ENCODE results near the gene GPR158. TPM values are rescaled to one million over a fixed set of nuclear protein-coding genes. Genes with fewer than 3 reads are reported as not detected.
A peak's percentile ranks its signal among the peaks of the same experiment; 100 is the strongest.

Gene GPR158
- total and polyA plus RNA-seq, 2 donors (not counting 1 experiment from before 2014, with no cell fraction given) = 0.33 TPM; not detected in 1

DNA sequence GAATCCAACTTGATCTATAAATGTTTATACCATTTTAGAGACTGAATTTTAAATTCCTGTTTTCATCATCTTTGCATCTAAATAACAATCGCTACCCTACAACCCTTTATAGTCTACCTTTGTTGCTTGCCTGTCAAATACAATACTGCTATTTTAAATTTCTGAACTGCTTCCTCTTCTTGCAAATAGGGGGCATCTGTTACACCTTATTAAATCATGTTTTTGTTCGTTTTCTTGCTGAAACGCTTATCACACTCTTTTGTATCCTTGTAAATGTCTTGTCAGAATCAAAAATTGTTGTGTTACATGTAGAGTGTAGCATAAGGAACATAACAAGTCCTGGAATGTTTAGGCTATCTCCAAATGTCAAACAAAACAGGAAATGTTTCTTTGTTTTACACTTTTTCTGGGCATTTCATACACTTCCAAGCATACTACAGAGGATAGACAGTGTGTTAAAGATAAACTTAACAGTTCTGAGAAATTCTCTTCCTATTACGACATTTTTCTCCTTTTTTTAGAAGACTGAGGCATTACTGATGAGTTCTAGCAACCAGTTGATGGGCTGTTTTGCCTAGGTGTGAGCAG, 281.3 kb downstream of the GPR158 start:
- Histone ChIP-seq H3K9ac (ENCODE audit: insufficient read depth, low read length) (no peak overlapping the region), H2AFZ (ENCODE audit: low read length) (no peak overlapping the region), H3K79me2 (ENCODE audit: control insufficient read depth, insufficient read depth, low read length) (no peaks in the 10 kb centered on the region), H3K4me2 (ENCODE audit: extremely low read depth, insufficient read depth, low read length) (no peak overlapping the region), H3K27ac (ENCODE audit: insufficient read depth, low read length) (no peak overlapping the region), H3K9me3 (ENCODE audit: control insufficient read depth, insufficient read depth, low read depth, low read length) (no peaks in the 10 kb centered on the region), H3K4me1 (ENCODE audit: control insufficient read depth, extremely low read depth, insufficient read depth, low read length) (no peaks in the 10 kb centered on the region), H4K20me1 (ENCODE audit: control insufficient read depth, extremely low read depth, insufficient read depth, low read length) (no peaks in the 10 kb centered on the region), H3K4me3 (replicated peaks in 1 of 4; ENCODE audit: control extremely low read depth in 1 of 4, insufficient read depth in 1 of 4, low read depth in 3 of 4, low read length in 4 of 4) (no peak overlapping the region), H3K36me3 (ENCODE audit: control insufficient read depth, insufficient read depth, low read length) (no peaks in the 10 kb centered on the region), H3K27me3 (ENCODE audit: control insufficient read depth, insufficient read depth, low read length) (no peaks in the 10 kb centered on the region)
- no peak for DNase-seq (ENCODE audit: low read depth in 2 of 2)
- no peak for TF ChIP-seq EZH2 (IDR thresholded peaks at IDR 0.05; ENCODE audit: low read length, missing control alignments)
- TF ChIP-seq, protein P1, sequence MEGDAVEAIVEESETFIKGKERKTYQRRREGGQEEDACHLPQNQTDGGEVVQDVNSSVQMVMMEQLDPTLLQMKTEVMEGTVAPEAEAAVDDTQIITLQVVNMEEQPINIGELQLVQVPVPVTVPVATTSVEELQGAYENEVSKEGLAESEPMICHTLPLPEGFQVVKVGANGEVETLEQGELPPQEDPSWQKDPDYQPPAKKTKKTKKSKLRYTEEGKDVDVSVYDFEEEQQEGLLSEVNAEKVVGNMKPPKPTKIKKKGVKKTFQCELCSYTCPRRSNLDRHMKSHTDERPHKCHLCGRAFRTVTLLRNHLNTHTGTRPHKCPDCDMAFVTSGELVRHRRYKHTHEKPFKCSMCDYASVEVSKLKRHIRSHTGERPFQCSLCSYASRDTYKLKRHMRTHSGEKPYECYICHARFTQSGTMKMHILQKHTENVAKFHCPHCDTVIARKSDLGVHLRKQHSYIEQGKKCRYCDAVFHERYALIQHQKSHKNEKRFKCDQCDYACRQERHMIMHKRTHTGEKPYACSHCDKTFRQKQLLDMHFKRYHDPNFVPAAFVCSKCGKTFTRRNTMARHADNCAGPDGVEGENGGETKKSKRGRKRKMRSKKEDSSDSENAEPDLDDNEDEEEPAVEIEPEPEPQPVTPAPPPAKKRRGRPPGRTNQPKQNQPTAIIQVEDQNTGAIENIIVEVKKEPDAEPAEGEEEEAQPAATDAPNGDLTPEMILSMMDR (conservative IDR thresholded peaks at IDR 0.05 in 1 of 2, IDR thresholded peaks at IDR 0.05 in 1 of 2; ENCODE audit: low read depth in 1 of 2, low read length in 2 of 2) = no peak

DNA sequence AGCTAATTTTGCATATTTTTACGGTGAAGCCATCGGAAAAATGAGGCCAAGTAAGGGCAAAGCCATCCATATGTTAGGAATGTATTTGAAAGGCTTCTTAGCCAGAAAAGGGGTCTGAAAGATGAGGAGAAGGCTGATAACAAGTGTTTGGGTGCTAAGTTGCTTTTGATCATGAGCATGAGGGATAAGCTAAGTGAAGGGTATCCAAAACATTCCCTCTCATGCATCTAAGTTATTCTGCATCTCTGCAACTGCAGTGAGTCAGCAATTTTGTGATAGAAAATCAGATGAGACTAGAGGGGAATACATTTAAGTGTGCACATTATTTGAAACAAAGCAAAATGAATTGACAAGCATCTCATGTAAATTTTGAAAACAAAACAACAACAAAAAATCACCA, 282.8 kb downstream of the GPR158 start:
- H3K4me3 ChIP-seq (replicated peaks in 1 of 4; ENCODE audit: control extremely low read depth in 1 of 4, insufficient read depth in 1 of 4, low read depth in 3 of 4, low read length in 4 of 4) = no peak overlapping the region
- peak in 1 of 2 donors; percentile 17 for DNase-seq (ENCODE audit: low read depth in 2 of 2)

DNA sequence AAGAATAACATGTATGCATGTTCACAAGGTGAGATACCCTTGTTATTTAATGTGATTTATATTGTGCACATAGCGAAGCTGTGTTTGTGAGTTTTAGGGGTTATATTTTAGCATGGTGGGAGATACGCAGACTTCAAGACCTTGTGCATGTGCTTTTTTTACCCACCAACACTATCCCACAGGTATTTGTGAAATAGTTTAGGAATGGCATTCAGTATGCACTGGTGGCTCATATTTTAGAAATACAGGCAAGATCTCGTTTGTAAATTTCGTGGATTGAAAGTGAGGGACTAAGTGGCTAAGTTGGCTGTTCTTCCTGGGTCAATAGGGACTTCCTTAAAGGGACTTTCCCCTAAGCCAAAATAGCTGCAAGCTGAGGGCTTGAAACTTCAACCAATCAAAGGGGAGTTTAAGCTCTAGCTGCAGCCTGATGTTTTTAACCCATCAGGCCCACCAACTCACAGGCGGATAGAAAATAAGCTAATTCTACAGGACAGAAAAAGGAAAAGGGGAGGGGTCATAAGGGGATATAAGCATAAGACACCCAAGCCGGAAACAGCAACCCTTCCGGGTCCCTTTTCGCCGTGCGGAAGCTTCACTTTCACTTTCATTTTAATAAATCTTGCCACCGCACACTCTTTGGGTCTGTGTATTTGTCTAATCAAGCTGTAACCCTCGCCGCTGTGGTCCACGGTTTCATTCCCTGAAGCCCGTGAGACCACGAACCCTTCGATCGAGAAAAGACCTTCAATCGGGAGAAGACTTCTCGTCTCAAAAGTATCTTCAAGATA, 291.0 kb downstream of the GPR158 start:
- no peak for TF ChIP-seq EZH2 (IDR thresholded peaks at IDR 0.05; ENCODE audit: low read length, missing control alignments)
- TF ChIP-seq, protein P1 (conservative IDR thresholded peaks at IDR 0.05 in 1 of 2, IDR thresholded peaks at IDR 0.05 in 1 of 2; ENCODE audit: low read depth in 1 of 2, low read length in 2 of 2) = no peak
- H4K20me1 ChIP-seq (ENCODE audit: control insufficient read depth, extremely low read depth, insufficient read depth, low read length) = no peaks in the 10 kb centered on the region
- no peak overlapping the region for H3K4me2 ChIP-seq (ENCODE audit: extremely low read depth, insufficient read depth, low read length)
- H3K36me3 ChIP-seq (ENCODE audit: control insufficient read depth, insufficient read depth, low read length) = no peaks in the 10 kb centered on the region
- no peaks in the 10 kb centered on the region for H3K4me1 ChIP-seq (ENCODE audit: control insufficient read depth, extremely low read depth, insufficient read depth, low read length)
- H3K79me2 ChIP-seq (ENCODE audit: control insufficient read depth, insufficient read depth, low read length) = no peaks in the 10 kb centered on the region
- H3K9me3 ChIP-seq (ENCODE audit: control insufficient read depth, insufficient read depth, low read depth, low read length) = no peaks in the 10 kb centered on the region
- no peak overlapping the region for H3K27ac ChIP-seq (ENCODE audit: insufficient read depth, low read length)
- no peak overlapping the region for H3K9ac ChIP-seq (ENCODE audit: insufficient read depth, low read length)
- no peak overlapping the region for H2AFZ ChIP-seq (ENCODE audit: low read length)
- H3K4me3 ChIP-seq (replicated peaks in 1 of 4; ENCODE audit: control extremely low read depth in 1 of 4, insufficient read depth in 1 of 4, low read depth in 3 of 4, low read length in 4 of 4) = no peak overlapping the region
- no peaks in the 10 kb centered on the region for H3K27me3 ChIP-seq (ENCODE audit: control insufficient read depth, insufficient read depth, low read length)
- no peak for DNase-seq (ENCODE audit: low read depth in 2 of 2)

More for the DNA sequence above, 282.8 kb downstream of the GPR158 start:
- Histone ChIP-seq H3K9me3 (ENCODE audit: control insufficient read depth, insufficient read depth, low read depth, low read length) (no peaks in the 10 kb centered on the region), H3K4me2 (ENCODE audit: extremely low read depth, insufficient read depth, low read length) (no peak overlapping the region), H2AFZ (ENCODE audit: low read length) (no peak overlapping the region), H4K20me1 (ENCODE audit: control insufficient read depth, extremely low read depth, insufficient read depth, low read length) (no peaks in the 10 kb centered on the region), H3K27ac (ENCODE audit: insufficient read depth, low read length) (no peak overlapping the region), H3K4me1 (ENCODE audit: control insufficient read depth, extremely low read depth, insufficient read depth, low read length) (no peaks in the 10 kb centered on the region), H3K9ac (ENCODE audit: insufficient read depth, low read length) (no peak overlapping the region), H3K27me3 (ENCODE audit: control insufficient read depth, insufficient read depth, low read length) (no peaks in the 10 kb centered on the region), H3K79me2 (ENCODE audit: control insufficient read depth, insufficient read depth, low read length) (no peaks in the 10 kb centered on the region), H3K36me3 (ENCODE audit: control insufficient read depth, insufficient read depth, low read length) (no peaks in the 10 kb centered on the region)
- TF ChIP-seq, protein P1 (conservative IDR thresholded peaks at IDR 0.05 in 1 of 2, IDR thresholded peaks at IDR 0.05 in 1 of 2; ENCODE audit: low read depth in 1 of 2, low read length in 2 of 2) = no peak
- TF ChIP-seq EZH2 (IDR thresholded peaks at IDR 0.05; ENCODE audit: low read length, missing control alignments) = no peak

Measured in fibroblast of lung (primary cell).